GM18909 (cell line): ENCODE measurements around the gene MSX2.

ENCODE experiments used
- ATAC-seq: cut with Tn5 transposase; IDR thresholded peaks from one replicate; pipeline ENCODE4 v1.9.1; 2021; ENCODE audit warnings: mild to moderate bottlenecking; ENCODE audit not compliant: unreplicated experiment, poor library complexity

Gene MSX2

GRCh38 chr5:174717826-174718455 lies 6.4 kb upstream of the MSX2 start:
- no peak for ATAC-seq

- ATAC-seq = no peak
Observed at GRCh38 chr5:174718880-174719610, 5.3 kb upstream of the MSX2 start.

GRCh38 chr5:174719793-174720611 lies 4.4 kb upstream of the MSX2 start:
- ATAC-seq = no peak

- ATAC-seq = no peak
Observed at GRCh38 chr5:174720612-174721529, 3.5 kb upstream of the MSX2 start.

GRCh38 chr5:174721530-174722432 lies 2.6 kb upstream of the MSX2 start:
- ATAC-seq = no peak

- ATAC-seq = no peak
Observed at GRCh38 chr5:174722500-174722899, 1.9 kb upstream of the MSX2 start.

- ATAC-seq = no peak
Observed at GRCh38 chr5:174723315-174723978, 935 bp upstream of the MSX2 start.

- ATAC-seq = no peak
Observed at GRCh38 chr5:174723979-174724483, 351 bp upstream of the MSX2 start.

- no peak for ATAC-seq
Observed at GRCh38 chr5:174725261-174725990, 1.0 kb downstream of the MSX2 start.

GRCh38 chr5:174725991-174726601 lies 1.7 kb downstream of the MSX2 start:
- no peak for ATAC-seq

GRCh38 chr5:174726916-174727793 lies 2.8 kb downstream of the MSX2 start:
- no peak for ATAC-seq

GRCh38 chr5:174727794-174728680 lies 3.7 kb downstream of the MSX2 start:
- ATAC-seq = no peak

- no peak for ATAC-seq
Observed at GRCh38 chr5:174729075-174729680, 4.8 kb downstream of the MSX2 start.

- ATAC-seq = no peak
Observed at GRCh38 chr5:174731214-174732035, 7.0 kb downstream of the MSX2 start.
